NCI-H2196 (cell line): ENCODE results near the gene NTRK2.
"Not testable (repeated sequence)": the region's sequence is repeated elsewhere in the genome, so short reads cannot be mapped to it uniquely, and the experiment has no call there.

Experiments used
- DNase-seq: peaks from one replicate; lab custom pipeline; 2025; ENCODE audit not compliant: unreplicated experiment; lab: John Stamatoyannopoulos, UW

The NTRK2 gene

DNA sequence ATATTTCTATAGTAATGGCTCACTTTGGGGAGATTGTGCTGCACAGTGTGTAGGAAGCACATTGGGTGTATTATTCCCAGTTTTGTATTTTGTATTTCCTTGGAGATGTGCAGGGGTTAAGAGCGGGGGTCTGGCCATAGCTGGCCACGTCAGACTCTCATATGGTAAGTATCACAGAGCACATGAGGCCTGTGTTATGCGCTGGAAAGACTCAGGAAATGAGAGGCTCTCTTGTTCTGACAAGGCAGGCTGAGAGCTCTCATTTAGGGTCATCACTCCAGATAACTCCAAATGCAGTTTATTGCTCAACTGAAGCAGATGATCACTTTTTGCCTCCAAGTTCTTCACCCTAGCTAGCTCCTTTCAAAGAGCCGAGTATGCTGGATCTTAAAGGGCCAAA, 205.7 kb downstream of the NTRK2 start:
- DNase-seq: no peak

DNA sequence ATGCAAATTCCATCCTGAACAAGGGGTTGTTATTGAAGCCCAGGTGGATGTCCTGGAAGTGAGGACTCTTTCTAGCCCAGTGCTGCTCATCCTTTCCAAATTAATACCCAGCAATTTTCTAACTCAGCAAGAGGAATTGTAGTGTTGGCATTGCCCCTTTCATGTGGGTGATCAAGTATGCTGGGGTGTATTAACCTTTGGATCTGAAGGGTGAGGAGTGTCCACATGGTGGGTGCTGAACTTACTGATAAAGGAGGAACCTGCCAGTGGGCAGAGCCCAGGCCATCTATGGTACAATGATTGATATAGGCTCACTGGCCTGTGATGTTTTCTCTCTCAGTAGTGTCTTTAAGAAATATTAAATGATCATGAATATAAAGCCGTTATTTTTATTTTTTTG, 210.1 kb downstream of the NTRK2 start:
- DNase-seq: no peak

DNA sequence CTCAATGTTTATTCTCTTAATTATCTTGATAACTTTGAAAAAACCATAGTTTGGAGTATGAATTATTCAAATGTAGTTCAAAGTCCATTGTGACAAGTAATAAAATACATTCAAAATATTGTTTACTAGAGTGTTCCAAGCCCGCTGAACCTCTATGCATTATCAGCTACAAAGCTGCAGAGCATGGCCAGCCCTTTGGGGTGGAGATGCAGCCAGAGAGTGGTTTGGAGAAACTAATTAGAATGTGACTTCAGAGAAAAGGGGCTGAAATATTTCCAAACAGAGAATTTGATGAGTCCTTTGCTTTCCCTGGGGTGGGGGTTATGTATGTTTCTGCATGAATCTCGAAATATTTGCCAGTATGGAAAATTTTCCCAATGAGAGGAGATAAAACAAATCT, 211.3 kb downstream of the NTRK2 start:
- no peak for DNase-seq

DNA sequence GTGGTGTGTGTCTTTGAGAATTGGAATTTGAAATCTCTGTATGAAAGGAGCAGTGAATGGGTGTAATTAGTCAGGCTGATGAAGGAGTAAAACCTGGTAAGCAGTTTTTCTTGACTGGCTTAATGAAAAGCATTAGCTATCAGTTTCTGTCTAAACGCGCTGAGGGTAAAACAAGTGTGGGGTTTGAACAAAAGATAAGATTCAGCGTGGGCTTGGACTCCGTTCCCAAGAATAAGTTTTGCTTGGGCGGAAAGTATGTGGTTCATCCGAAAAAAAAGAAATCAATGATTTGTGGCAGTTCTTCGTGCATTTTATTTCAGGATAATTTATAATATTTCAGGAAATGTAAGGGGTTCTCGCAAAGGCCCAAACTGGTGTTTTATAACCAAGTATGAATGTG, 217.3 kb downstream of the NTRK2 start:
- no peak for DNase-seq

DNA sequence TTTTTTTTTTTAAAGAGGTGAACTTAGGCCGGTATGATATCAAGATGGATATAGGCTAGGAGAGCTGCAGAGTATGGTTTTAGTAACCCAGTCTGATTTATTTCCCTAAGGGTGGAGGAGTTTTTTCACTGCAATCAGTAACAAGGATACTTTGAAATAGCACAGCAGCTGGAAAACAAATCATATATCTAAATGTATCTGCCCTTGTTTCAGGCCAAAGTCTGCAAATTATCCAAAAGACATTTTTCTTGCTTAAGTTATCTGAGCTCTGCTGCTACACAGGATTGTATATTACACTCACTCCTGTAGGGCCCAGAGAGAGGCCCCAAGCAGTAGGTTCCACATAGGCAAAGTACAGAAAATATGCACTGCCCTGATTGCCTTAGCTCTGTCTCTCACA, 222.4 kb downstream of the NTRK2 start:
- DNase-seq: no peak

DNA sequence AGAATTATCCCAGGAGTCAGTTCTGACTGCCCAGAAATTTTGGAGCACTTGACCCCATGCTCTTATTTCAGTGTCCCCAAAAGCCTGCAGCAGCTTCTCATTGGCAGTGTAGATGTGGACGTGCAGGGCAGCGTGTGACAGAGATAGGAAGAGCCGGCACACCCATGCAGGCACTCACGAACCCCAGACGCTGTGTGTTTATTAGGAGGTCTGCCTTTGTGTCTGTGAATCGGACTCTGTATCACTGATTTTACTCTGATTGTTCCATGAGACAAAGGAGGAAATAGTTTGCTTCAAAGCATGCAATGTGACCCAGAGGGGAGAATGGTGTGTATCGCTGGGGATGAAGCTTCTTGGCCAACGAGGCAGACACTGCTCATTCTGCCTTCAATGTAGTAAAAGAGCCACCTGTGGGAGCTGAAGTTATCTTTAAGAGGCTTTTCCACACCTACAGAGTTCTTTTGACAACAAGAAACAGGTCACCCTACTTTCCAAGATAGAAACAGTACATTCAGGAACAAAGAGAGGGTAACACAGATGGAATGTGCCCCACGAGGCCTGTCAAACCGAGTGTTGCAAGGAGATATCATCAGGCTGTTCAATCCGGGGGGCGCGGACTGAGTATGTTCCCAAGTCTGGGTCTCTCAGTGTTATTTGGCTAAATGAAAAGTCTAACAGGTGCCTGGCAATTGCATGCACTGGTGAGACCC, 224.0 kb downstream of the NTRK2 start:
- no peak for DNase-seq

DNA sequence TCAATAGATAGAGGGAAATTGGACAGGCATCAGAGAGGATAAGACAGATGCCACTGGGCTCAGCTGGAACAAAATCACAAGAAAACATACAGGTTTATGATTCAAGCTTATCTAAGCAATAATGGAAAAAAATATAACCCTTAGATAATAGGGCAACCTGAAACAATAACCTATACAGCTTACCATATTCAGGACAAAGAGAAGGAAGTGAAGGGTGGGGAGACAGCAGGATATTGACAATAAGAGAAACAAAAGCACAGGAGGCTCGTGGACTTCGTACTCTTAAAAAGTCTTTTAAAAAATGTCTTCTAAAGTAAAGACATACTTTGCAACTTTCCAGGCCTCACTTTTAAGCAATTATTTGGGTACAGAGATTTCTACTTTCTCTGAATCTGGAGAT, 225.3 kb downstream of the NTRK2 start:
- DNase-seq: no peak

DNA sequence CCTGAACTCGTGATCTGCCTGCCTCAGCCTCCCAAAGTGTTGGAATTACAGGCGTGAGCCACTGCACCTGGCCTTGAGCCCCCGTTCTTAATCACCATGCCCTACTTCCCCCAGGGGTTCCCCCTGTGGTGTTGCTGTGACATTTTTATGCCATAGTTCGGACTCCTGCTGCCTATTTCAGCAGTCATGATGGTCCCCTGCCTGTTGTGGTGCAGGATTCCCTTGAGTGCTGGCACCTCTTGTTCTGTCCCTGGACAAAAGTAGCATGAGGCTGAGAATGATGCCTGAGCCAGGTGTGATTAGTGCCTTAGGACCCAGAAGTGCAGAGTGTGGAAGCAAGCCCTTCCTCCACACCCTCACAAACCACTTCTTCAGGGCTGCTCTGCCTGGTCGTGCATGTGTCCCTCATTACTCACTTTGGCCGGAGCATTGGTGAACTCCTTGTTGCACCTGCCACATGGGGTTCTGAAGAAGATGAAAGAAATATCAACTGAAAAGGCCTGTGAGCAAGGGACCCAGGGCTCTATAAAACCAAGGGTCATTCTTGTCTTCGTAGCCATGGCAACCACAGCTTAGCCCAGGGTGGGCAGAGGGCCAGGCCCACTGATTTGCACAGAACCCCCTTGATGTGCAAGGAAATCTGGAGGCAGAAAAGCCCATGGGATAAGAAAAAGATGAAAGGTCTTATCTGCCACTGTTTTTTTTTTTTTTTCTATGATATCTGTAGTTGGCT, 228.0 kb downstream of the NTRK2 start:
- DNase-seq: no peak

DNA sequence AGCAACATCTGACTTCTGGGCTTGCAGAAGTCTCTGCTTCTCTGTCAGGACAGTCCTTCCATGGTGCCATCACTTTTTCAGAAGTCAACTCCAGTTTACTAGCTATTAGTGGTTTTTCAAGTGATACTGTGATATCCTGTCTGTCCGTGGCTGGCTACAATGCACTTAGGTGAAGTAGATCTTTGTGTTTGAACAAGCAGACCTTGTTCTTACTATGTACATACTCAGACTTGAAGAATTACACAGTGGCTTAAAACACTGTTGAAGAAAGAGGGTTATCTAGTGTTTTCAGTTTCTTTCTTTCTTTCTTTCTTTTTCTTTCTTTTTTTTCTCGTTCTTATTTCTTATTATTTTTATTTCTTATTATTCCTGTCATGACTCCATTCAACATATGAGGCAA, 228.7 kb downstream of the NTRK2 start:
- DNase-seq: no peak

DNA sequence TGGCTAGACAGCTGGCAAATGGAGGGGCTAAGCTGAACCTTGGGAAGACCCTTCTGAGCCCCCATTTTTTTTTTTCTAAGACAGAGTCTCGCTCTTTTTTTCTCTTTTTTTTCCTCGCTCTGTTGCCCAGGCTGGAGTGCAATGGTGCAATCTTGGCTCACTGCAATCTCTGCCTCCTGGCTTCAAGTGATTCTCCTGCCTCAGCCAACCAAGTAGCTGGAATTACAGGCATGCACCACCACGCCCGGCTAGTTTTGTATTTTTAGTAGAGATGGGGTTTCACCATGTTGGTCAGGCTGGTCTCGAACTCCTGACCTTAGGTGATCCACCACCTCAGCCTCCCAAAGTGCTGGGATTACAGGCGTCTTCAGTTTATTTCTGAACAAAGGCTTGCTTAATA, 229.1 kb downstream of the NTRK2 start:
- not testable (repeated sequence) for DNase-seq

DNA sequence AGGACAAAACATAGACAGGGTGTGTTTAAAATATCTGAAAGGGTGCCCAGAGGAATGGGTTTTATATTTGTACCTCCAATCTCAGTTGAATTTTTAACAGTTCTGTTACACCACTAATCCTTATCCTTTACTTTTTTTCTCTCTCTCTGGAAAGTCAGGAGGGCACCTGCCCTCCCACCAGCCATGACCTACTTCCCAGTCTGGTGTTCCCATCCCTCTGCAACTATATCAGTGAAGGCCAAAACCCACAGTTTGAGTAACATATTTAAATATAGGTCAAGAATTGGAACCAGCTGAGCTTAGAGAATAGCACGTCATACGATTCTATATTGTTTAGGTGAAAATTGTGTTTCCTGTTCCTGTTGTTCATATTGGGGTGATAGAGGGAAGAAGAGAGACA, 229.8 kb downstream of the NTRK2 start:
- no peak for DNase-seq

DNA sequence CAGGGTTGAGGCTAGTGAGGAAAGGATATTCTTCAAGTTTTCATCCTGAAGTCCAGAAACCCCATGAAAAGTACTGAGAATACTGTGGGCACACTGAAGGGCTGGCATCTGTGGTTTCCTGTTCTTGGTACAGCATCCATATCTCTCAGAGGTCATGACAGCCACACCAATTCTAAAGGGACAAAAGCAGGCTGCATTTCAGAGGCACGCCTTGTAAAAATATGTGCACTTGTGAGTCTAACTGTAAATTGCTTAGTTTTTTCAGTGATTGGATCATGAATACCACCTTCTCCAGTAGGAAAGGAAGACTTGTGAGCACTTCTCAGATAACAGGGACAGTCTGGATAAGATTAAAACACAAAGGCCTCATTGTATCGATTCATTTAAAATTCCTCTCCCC, 230.9 kb downstream of the NTRK2 start:
- no peak for DNase-seq

DNA sequence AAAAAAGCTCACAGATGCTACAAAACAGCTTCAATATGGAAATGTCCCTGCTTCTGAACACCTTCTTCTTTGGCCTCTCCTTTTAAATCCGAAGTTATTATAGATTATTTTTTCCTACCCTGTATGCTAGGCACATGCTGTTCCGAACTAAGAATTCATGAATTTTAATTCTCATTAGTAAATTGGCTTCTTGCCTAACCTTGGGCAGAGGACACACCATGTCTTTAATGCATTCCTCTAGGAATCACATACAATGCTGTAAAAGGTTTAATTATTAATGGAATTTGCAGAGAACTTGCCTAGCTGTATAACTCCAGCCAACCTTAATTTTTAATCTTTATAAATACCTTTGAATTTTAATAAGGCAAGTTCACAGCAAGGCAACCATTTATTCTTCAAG, 234.4 kb downstream of the NTRK2 start:
- DNase-seq: no peak

DNA sequence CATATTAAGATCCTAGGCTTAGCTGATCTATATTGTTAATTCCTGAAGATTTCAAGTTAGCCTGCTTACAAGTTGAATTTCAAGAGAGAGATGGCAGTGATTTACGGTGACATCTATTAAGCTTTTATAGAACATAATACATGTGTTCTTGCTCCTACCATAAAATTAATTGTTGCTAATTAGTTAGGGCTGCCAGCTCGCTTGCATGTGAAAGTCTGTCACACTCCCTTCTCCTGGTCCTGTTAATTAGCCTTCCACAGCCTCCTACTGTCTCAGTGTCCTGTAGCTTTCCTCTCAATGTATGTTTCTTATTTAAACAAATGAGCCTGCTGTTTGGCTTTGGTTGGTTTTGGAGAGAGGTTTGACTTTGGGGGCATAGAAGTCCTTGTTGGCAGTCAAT, 247.2 kb downstream of the NTRK2 start:
- DNase-seq: no peak

DNA sequence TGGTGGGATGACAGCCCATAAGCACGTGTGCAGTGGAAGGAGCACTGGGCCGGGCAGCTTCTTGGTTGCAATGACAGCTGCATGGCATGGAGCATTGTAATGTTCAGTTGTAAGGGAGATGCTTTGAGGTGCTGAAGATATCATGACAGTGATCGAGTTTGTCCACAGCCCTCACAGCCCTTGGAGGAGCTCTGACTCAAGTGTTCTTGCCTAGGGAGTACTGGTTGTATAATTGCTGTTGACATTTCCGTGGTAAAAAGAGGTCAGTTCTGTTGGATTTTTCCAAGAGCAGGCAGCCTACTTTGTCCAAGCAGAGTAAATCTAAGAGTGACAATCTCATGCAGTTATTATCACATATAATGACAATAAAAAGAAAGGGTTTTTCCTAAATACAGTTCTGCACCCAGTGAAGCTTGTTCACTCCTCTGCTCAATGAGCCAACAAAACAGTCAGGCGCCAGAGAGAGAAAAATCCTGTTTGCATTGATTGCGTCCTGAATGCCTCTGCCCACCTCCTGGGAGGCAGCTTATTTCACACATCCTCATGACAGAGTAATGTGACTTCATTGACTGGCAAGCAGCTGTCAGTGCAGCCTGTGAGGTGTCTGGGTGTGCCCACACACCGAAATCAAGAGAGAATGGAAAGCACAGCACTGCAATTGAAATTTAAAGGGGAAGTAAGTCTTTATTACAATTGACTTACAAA, 248.0 kb downstream of the NTRK2 start:
- no peak for DNase-seq

DNA sequence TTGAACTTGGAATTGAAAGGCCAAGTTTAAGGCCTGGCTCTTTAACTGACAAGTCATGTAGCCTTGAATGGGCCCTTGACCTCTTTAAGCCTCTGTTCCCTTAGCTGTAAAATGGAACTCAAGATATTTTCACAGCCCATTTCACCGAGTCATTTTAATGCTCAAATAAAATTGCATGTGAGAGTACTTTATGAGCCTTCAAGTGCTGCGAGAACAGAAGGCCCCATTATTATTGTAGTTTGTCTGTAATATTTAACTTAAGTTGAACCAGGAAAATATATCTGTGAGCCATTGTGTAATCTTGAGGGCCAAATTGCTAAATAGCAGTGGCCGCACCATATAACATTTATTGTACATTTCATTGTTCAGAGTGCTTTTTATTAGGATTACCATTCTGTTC, 249.9 kb downstream of the NTRK2 start:
- DNase-seq: no peak

DNA sequence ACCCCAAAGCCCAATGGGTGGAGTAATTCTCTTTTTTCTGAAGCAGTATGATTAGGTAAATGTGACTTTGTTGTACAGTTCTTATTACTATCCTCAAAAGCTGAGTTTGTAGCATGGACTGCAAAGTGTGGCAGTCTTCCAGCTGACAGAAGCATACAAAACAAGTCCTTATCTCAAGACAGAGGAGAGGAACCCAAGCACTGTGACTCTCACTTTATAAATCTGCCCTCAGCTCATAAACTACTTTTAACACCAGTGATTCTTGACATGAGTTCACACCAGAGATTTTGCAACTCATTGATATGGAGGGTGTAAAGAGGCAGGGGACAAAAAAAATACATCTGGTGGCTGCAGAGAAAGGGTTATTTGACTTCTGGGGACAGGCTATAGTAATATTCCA, 251.6 kb downstream of the NTRK2 start:
- no peak for DNase-seq

DNA sequence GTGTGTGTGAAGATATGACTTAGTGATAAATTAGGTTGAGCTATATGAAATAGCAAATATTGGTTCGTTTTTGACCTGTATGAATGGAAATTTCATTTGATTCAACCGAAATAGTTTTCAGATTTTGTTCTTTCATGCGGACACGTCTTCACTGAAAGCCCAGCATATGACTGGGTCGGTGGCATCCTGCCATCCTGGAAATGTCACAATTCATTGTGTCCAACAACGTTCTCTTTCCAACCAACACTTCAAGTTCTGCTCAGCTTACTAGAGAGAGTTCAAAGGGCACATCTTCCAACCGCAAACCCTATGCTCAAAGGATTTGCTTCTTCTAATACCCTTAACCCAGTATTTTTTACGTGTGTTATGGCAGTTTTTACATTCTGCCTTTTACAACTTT, 252.5 kb downstream of the NTRK2 start:
- DNase-seq: no peak

DNA sequence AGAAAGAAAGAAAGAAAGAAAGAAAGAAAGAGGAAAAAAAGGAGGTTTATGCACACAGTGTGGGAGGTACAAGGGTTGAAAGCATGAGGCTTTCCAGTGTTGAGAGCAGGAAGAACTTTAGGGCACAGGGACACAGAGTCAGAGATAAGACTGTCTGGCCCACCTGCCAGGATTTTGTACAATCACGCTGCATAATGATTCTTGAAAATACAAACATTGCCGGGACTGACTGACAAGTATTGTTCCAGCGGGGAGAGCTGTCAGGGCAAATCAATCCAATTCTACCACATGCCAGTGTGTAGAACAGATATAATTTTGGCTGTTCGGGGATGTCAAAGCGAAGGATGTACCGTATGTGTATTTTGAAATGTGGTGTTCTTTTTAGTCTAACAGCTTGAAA, 254.7 kb downstream of the NTRK2 start:
- DNase-seq: no peak

DNA sequence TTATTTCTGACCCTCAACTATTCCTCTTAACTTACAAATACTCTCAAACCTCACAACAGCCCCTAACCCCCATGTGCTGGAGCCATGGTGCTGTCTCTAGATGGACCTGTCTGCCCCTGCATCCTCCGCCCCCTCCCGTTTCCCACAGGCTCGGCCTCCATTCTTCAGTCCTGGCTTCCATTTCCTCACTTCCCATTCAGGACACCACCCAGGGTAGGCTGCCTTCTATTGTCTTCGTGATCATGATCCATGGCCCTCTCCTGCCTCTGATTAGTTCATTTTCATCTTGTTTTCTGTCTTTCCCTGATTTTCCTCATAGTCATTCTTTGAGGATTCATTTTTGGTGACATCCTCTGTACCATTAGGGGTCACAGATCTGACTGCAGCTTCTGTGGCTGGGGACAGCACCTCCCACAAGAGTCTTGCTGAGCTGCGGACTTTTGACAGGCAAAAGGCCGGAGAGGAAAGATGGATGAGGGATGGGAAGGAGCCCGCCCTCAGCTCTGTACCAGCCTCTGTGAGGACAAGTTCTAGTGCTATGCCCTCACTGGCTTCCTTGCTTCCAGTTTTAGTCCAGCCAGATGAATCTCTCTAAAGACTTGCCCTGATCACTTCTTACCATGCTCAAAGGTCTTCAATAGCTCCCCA, 255.8 kb downstream of the NTRK2 start:
- DNase-seq: no peak

DNA sequence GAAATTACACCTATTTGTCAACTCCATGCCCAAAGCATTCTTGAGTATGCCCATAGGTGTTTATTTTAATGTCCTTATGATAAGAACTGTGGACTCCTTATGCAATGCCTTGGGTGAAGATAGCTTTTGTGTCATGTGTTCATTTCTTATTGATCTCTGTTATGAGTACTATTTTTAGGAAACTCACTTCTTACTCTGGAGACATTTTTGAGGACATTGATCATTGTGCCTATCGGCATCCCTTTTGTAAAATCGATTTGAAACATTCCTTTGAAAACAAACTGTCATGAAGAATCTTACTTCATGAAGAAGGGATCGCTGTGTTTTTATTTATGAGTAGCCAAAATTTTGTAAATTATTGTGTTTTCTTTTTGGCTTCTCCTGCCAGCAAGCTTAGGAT, 257.3 kb downstream of the NTRK2 start:
- no peak for DNase-seq

DNA sequence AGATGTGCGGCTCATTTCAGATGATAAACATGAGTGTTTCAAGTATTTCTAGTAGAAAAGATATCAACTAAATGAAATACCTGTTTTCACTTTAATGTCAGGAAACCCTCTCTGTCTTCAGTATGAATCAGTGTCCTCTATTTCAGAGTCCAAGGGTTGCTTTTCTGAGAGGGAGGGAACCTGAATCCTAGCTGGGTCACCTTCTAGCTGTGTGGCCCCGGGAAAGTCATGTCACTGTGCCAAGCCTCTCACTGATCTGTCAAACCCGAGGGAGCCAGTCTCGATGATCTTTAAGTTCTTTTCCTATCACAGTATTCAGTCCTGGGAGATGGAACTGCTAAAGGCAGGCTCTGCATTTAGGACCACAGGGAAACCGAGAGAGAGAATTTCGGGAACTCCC, 258.9 kb downstream of the NTRK2 start:
- DNase-seq: no peak
